ENCODE measurements around the gene SFMBT1.

SFMBT1 gene

DNA sequence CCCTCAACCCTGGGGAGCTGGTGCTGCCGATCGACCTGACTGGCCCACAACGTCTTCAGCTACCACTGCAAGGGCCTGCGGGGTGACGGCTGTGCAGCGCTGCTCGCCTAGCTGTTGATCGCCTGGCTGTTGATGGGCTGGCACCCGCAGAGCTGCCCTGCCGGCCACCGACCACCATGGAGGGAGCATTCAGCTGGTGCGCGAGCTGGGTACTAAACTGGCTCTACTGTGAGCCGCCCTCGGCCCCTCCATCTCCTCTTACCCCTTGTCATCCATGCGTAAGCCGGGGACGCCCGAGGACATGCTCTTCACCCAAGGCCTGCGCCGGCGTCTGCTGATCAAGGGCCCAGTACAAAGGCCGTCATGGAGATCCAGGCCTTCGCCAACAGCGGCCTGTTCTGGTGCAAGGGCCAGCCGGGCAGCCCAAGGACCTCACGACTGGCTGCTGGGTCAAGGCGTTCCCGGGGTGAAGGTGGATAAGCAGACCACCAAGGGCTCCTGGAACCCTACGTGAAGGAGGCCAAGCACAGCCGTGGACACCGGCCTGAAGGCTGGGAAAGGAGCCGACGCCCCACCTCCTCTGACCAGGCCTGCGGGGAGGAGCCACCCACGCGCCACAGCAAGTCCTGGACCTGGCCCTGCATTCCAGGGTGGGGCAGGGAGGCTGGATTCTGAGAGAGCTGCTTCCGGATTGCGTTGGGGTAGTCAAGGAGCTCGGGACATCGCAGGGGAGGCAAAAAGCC is 46.9 kb downstream of the SFMBT1 start:
- DNase-seq (ENCODE audit: low spot score), result no peak

DNA sequence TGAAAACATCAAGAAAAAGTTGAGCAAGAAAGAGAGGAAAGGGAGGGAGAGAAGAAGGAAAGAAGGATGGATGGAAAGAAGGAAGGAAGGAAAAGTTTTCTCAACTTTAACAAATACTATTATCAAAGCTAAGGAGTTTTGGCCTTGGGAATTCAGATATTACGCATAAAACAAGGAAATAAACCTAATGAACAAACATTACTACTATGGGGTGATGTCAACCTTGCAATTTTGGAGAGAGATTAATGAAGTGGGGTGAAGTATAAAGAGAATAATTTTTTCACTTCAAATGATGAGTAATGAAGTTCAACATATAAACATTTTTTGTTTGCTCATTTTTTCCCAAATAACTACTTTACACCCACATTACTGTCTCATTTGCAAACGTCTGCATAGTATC is 55.2 kb downstream of the SFMBT1 start:
- no peak for DNase-seq (ENCODE audit: low spot score)

DNA sequence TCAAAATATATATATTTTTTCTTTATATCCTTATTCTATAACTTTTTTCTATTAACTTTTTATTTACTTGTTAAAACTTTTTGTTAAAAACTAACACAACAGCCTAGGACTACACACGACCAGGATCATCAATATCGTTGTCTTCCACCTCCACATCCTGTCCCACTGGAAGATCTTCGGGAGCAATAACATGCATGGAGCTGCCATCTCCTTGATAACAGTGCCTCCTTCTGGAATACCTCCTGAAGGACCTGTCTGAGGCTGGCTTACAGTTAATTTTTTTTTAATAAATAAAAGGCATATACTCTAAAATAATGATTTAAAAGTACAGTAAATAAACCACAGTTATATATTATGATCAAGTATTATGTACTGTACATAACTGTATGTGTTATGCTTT is 58.9 kb downstream of the SFMBT1 start:
- DNase-seq (ENCODE audit: low spot score), result peak; percentile 42

DNA sequence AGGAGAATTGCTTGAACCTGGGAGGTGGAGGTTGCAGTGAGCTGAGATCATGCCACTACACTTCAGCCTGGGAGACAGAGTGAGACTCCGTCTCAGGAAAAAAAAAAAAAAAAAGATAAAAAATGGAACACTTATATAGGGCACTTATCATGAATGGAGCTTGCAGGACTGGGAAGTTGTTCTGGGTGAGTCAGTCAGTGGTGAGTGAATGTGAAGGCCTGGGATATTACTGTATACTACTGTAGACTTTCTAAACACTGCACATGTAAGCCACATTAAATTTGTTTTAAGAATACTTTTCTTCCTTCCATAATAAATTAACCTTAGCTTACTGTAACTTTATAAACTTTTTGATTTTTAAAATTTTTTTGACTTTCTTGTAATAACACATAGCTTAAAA is 59.8 kb downstream of the SFMBT1 start:
- DNase-seq (ENCODE audit: low spot score), result no peak

DNA sequence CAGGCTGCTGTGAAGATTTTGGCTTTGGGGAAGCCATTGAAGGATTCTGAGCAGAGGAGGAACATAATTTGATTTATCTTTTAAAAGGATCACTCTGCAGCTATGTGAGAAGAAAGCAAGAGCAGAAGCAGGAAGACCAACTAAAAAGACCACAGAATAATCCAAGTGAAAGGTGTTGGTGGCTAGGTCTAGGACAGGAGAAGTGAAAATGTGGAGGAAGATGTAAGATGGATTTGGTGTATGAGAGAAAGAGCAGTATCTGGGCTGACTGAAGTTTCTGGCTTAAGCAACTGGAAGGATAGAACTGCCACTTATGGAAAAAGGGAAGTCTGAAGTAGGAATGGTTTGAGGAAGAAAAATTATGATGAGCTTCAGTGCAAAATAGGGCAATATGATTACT is 62.0 kb downstream of the SFMBT1 start:
- DNase-seq (ENCODE audit: low spot score), result no peak

DNA sequence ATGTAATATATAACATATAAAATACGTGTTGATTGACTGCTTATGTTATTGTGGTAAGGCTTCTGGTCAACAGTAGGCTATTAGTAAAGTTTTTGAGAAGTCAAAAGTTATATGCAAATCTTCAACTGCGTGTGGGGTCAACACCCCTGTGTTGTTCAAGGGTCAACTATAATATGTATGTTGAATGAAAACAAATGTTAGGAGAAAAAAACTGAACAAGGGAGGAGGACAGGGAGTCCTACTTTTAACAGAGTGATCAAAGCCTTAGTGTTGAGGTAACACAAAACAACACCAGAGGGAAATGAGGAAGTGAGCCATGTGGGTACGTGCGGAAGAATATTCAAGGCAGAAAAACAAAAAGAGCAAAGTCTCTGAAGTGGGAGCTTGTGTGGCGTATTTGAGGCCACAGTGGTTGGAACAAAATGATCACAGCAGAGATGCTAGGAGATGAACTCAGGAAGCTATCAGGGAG is 62.5 kb downstream of the SFMBT1 start:
- no peak for DNase-seq (ENCODE audit: low spot score)

DNA sequence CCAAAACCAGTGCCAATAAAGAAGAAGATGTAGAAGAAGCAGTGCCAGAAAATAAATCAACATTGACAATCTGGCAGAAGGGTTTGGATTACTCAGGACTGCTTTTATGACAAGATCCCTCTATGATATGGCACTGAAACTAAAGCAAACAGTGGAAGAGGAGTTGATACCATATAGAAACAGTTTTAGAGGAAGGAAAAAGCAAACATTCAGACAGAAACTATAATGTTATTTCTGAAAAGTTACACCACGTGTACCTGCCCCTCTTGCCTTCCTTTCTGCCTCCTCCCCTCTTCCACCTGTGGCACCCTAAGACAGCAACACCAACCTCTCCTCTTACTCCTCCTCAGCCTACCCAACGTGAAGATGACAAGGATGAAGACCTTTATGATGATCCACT is 63.0 kb downstream of the SFMBT1 start:
- no peak for DNase-seq (ENCODE audit: low spot score)

DNA sequence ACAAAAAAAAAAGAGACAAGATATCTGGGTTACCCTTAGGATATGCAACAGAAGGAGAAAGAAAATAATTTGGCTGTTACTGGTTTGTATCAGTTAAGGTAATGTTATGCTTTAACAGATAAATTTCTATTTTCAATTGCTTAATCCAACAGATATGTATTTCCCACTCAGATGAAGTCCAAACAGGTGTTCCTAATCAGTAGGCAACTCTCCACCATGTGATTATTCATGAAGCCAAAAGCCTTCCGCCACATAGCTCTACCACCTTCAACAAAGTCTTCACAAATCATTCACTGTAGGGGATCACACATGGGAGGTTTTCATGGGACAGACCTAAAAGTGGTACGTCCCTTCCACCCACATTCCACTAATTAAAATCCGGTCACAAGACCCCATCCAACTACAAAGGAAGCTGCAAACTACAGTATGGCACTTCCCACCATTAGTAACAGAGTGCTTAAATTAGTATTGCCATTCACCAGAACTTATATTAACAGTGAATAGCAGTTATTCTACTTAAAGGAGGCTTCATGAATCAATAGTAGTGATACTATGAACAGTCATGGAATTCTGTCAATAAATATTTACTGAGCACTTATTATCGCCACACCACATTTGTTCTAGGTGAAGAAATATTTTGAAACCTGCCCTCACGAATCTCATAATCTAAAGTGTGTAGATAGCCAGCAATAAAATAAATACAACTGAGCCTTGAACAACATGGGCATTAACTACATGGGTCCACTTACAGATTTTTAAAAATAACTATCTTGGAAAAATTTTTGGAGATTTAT is 66.5 kb downstream of the SFMBT1 start:
- DNase-seq (ENCODE audit: low spot score), result no peak

DNA sequence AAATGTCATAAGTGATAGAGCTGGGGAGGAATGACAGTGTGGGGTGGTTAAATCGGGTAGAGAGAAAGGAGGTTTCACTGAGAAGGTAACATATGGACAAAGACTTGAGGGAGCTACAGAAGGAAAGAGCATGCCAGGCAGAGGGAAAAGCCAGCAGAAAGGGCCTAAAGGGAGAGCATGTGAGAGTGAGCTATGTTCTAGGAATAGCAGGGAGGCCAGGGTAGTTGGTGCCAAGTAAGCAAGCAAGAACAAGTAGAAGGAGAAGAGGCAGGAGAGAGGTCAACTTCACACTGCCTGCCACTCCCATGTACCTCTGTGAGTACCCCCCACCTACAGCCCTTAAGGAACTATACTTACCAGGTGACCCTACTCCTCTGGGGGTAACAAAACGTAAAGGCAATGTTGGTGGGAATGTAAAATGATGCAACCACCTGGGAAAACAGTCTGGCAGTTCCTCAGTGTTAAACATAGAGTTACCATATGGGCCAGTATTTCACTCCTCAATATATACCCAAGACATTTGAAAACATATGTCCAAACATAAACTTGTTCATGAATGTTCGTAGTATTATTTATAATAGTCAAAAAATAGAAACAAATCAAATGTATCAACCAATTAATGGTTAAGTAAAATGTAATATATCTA is 67.6 kb downstream of the SFMBT1 start:
- peak; percentile 31 for DNase-seq (ENCODE audit: low spot score)

DNA sequence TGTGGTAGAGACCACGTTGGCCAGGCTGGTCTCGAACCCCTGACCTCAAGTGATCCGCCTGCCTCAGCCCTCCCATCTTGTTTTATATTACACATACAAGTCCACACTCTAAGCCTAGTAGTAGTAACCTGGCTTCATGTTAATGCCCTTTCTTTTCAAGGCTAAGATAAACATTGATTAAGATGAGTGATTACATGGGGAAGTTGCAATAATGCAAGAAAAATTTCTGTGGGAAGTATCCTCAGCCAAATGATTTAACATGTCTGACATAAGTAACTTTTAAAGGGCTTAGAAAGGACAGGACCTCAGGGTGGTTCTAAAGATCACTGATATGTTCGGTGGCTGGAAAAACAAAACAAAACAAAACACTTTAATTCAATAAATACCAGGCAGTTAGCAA is 72.1 kb downstream of the SFMBT1 start:
- no peak for DNase-seq (ENCODE audit: low spot score)

DNA sequence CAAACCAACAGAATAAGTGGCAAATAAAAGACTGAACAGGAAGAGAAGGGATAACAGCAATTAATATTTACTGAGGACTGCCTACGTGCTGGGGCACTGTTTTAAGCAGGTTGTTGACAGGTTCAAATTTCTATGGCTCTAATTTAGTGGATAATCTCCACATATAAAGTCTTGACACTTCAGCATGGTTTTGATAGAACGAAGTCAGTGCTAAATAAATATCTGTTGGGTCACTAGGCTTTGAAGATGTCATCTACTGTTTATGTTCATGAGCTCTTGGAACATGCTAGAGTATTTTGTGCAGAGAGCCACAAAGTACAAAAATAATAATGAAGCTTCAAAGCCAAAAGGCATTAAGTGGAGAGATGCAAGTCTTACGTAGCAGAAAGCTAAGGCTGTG is 74.0 kb downstream of the SFMBT1 start:
- DNase-seq (ENCODE audit: low spot score), result no peak

DNA sequence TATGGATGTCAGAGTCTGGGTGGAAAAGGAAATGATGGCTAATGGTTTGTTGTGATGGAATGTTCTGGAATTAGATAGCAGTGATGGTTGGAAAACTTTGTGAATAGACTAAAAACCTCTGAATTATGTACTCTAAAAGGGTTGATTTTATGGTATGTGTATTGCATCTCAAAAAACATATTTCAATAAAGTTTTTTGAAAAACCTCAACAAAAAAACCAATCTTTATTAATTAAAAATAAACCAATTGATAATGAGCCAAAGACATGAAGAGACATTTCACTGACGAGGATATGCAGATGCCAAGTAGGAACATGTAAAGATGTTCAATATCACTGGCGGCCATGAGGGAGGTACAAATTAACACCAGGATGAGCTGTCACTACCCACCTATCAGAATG is 78.5 kb downstream of the SFMBT1 start:
- DNase-seq (ENCODE audit: low spot score), result no peak

DNA sequence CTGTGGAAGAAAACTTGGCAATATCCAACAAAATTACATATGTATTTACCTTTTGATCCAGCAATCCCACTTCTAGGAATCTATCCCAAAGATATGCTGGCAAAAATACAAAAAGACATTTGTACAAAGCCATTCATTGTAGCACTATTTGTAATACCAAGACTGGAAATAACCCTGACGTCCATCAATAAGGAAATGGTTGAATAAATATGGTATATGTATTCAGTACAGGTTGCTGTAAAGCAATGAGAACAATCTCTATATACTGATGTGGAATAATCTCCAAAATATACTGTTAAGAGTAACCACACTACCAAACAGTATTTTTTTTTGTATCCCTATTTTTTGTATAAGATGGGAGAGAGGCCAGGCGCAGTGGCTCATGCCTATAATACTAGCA is 83.7 kb downstream of the SFMBT1 start:
- DNase-seq (ENCODE audit: low spot score), result no peak

DNA sequence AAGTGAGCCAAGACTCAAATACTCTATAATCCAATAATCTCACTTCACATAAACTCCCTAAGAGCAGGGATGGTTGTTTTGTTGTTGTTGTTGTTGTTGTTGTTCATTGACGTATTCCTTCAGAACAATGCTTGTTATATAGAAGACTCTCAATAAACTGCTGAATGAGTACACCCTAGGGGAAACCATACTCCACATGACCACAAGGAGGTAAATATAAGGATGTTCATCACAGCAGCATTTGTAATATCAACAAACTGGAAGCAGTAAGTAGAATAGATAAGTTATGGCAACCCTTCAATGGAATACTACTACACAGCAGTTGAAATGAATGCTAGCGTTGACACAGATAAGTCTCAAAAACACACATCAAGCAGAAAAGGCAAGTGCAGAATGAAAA is 86.1 kb downstream of the SFMBT1 start:
- DNase-seq (ENCODE audit: low spot score), result no peak

DNA sequence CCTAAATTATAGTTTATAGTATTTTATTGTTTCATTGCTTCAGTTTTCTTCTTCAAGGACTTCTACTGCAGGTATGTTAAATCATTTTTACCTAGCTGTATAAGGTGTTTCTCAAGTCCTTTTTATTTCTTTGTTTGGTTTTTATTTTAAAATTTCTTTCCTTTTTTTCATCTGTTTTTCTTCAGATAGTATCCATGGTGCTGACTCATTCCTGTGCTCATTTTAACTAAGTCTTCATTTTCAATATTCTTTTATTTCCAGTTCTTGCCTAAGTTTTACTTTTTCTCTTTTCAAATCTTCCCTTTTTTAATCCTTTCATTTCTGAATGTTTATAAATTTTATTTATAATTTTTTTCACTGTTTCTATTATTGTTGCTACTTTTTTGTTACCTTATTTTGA is 106.3 kb downstream of the SFMBT1 start:
- no peak for DNase-seq (ENCODE audit: low spot score)

DNA sequence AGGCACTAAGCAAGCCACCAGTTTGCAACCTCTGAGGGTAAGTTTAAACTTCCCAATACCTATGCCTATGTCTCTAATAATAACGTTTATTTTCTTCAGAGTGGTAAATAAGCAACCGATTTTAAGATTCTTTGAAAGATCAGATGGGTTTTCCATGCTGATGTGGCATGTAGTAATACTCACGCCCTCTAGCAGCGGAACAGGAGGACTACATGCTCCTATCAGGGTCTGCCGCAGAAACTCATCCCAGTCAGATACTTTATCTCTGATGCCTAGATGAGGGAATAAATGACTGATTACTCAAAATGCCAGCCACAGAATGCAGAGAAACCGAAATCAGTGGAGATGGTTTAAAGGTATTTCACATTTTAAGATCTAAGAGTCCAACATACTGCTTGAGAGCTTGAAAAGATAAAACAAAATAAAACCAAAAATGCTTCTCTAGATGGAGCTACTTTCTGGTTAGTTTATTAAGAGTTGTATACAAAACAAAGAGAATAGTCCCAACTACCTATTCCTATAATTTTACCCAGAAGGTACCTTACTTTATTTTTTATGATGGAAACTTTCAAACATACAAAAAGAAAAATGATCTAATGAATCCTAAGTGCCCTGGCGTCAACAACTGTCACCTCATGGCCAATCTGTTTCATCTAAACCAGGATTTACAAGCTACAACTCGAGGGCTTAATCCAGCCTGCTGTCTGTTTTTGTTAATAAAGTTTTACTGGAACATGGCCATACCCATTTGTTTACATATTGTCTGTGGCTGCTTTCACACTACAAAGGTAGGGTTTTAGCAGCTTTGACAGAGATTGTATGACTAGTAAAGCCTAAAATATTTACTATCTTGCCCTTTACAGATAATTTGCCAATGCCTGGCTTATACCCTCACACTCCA is 111.0 kb downstream of the SFMBT1 start:
- DNase-seq (ENCODE audit: low spot score), result peak; percentile 82

DNA sequence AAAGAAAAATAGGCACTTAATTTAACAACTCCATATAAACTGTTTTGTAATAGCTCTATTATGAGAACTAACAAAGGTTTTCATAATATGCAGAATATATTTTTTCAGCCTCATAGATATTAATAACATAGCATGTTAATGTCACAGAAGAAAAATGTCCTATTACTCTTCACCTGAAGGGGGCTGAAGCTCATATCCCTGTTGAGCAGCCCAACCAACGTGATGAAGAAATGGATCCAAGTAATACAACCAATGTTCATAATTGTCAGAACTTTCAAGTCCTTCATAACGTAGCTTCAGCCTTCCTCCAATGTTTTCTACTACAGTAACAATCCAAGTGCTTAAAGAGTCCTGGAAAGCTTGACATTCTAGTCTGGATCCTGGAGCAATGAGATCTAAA is 114.0 kb downstream of the SFMBT1 start:
- DNase-seq (ENCODE audit: low spot score), result no peak

DNA sequence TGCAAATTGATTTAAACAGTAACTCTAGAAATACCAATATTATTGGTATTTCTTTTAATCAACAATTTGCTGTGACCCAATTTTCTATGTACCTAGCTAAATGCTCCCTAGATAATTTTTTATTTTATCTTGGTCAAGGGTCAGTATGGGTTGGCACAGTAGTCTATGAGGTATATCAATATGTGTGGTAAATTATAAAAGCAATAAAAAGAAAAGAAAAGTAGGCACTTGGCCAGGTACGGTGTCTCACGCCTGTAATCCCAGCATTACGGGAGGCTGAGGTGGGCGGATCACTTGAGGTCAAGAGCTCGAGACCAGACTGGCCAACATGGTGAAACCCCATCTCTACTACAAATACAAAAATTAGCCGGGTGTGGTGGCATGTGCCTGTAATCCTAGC is 114.5 kb downstream of the SFMBT1 start:
- DNase-seq (ENCODE audit: low spot score), result no peak

DNA sequence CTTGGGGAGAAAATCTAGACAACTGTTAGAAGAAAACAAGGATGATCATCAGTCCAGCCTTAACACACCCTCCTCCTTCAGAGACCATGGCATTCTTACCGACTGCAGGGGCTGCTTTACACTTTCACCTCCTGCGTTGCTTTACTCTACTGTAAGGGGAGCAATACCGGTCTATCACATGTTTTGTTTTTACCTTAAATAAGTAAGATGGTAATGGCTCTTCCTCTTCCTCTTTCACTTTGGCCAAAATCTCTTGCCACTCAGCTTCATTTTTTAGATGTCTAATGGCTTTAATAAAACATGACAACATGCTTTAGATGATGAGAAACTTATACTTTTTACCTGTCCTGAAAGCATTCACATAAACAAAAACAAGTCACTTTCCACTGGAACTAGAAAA is 115.1 kb downstream of the SFMBT1 start:
- no peak for DNase-seq (ENCODE audit: low spot score)

DNA sequence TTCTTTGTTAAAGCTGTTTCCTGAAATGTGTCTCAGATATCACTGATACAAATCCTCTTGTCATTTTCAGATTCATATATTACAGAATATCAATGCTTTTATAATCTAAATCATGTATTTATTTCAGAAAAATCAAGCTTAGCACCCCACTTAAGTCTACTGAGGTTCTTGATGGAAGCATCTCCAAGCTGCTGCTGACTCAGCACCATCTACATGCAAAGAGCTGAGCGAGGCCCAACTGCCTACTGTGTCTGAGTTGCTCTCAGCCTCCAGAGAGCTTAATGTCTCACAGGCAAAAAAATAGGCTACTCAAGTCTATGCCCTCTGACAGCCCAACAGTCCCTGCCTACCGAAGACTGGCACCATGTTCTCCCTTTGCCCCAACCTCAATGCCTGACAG is 119.3 kb downstream of the SFMBT1 start:
- no peak for DNase-seq (ENCODE audit: low spot score)

DNA sequence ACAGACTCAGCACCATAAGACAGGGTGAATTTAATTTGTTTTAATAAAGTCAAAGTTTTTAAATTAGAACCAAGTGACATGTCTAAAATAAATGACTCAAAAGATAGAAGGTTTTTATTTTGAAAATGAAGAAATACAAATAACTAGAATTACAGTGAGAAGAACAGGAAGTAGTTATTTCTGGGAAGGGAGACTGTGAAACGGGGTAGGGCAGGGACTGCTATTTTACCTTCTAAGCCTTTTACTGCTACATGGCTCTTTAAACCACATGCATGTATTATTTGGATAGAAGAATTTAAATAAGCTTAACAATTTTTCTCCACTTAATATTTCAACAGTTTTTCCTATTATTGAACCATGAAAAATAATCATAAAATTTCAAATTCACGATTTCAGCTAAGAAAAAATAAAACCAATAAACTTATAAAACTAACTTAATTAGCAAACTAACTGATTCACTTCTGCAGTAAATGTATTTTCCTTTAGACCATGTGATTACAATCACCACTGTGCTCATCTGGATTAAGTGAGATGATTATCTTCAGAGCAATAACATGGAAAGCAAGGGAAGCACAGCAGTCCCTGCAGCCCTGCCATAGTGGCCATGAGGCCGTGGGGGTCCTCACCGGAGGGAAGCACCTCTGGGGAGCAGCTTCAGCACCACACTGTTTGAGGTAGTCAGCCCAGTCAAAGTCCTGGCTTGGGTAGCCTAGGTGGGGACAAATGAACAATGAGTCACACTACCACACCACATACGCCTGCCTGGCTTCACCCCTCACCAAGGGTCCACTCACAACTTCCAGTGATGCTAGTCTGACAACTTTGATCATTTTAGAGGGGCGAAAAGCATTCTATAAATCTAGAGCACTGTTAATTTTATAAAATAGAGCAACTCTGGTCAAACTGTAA is 120.2 kb downstream of the SFMBT1 start:
- no peak for DNase-seq (ENCODE audit: low spot score)

All from cerebellar cortex (tissue), 1 donor.